HUES6 (cell line): ENCODE data around the gene OSBPL3.

Source experiments
- H3K27ac ChIP-seq: 2 replicates; pipeline ENCODE4 v1.7.0; 2013; ENCODE audit warnings: low read depth, mild to moderate bottlenecking, low read length, inconsistent platforms
- H3K27me3 ChIP-seq: 2 replicates; pipeline ENCODE4 v1.6.1; 2013; ENCODE audit warnings: low read length; ENCODE audit not compliant: control insufficient read depth, insufficient read depth
- H3K36me3 ChIP-seq: 2 replicates; pipeline ENCODE4 v1.6.1; 2013; ENCODE audit warnings: low read length; ENCODE audit not compliant: control insufficient read depth, insufficient read depth
- H3K4me1 ChIP-seq: 2 replicates; pipeline ENCODE4 v1.6.1; 2013; ENCODE audit warnings: low read length; ENCODE audit not compliant: control insufficient read depth, insufficient read depth
- H3K4me3 ChIP-seq: 2 replicates; pipeline ENCODE4 v1.5.1; 2013; ENCODE audit warnings: low read depth, low read length
- H3K9ac ChIP-seq: one replicate; pipeline ENCODE4 v1.6.1; 2013; ENCODE audit warnings: mild to moderate bottlenecking, low read length
- H3K9me3 ChIP-seq: 2 replicates; pipeline ENCODE4 v1.6.1; 2013; ENCODE audit warnings: low read depth, low read length; ENCODE audit not compliant: control insufficient read depth, insufficient read depth

The OSBPL3 gene

DNA sequence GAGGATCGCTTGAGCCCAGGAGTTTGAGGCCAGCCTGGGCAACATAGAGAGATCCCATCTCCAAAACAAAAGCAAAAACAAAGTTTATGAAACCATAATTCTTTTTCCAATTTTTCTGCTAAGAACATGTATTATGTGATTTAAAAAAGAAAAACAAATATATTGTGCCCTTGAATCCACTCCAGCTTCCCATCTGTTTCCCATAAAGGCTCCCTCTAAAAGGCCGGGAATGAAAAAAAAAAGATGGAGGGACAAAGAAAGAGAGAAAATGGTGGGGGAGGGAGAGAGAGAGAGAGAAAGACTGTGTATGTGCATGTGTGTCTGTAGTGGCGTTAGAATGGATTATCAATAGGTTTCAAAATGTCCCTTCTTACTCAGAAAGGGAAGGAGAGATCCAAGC lies 202.2 kb downstream of the OSBPL3 start:
- H3K4me1 ChIP-seq, result no peaks in the 10 kb centered on the region
- no peak overlapping the region for H3K4me3 ChIP-seq
- H3K27me3 ChIP-seq, result no peaks in the 10 kb centered on the region
- H3K27ac ChIP-seq, result no peak overlapping the region
- H3K36me3 ChIP-seq, result no peaks in the 10 kb centered on the region
- no peaks in the 10 kb centered on the region for H3K9me3 ChIP-seq
- H3K9ac ChIP-seq, result no peak overlapping the region

DNA sequence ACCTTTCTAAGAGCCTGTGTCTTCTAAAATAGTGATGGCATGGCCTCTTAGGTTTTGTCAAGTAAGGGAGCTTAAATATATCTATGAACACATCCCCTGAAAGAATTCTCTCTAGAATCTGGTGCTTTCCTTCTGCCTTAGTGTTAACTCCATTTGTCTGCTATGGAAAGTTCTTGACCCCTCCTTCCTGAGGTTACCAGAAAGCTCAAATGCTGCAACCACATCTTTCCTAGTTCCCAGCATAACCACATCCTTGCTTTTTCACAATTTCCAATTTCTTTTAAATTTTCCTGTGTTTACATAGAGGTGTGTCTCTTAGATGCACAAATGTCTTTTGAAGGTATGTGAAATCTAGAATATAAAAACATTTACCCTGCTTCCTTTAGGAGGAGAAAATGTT lies 206.3 kb downstream of the OSBPL3 start:
- no peak overlapping the region for H3K27ac ChIP-seq
- H3K4me1 ChIP-seq, result no peaks in the 10 kb centered on the region; the same call in 1 of the 2 replicates
- H3K9me3 ChIP-seq, result no peaks in the 10 kb centered on the region
- H3K4me3 ChIP-seq, result no peak overlapping the region
- H3K9ac ChIP-seq, result no peak overlapping the region
- H3K27me3 ChIP-seq, result no peaks in the 10 kb centered on the region
- H3K36me3 ChIP-seq, result no peaks in the 10 kb centered on the region

DNA sequence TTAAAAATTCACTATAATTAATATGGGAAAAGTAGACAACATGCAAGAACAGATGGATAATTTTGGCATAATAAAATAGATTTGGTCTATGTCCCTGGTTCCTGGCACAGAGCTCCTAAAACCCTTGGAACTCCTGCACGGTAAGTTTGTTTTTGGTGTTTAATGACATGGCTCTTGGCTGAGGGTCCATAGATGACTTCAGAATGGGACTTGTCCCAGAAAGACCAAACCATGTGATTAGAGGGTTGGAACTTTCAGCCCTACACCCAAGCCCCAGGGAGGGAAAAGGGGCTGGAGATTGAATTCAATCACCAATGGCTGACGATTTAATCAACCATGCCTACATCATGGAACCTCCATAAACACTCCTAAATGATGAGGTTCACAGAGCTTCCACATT lies 210.1 kb downstream of the OSBPL3 start:
- Histone ChIP-seq H3K27ac (no peak overlapping the region), H3K4me1 (no peaks in the 10 kb centered on the region; the same call in 1 of the 2 replicates), H3K9ac (no peak overlapping the region), H3K36me3 (no peaks in the 10 kb centered on the region), H3K9me3 (no peaks in the 10 kb centered on the region), H3K27me3 (no peaks in the 10 kb centered on the region), H3K4me3 (no peak overlapping the region)

DNA sequence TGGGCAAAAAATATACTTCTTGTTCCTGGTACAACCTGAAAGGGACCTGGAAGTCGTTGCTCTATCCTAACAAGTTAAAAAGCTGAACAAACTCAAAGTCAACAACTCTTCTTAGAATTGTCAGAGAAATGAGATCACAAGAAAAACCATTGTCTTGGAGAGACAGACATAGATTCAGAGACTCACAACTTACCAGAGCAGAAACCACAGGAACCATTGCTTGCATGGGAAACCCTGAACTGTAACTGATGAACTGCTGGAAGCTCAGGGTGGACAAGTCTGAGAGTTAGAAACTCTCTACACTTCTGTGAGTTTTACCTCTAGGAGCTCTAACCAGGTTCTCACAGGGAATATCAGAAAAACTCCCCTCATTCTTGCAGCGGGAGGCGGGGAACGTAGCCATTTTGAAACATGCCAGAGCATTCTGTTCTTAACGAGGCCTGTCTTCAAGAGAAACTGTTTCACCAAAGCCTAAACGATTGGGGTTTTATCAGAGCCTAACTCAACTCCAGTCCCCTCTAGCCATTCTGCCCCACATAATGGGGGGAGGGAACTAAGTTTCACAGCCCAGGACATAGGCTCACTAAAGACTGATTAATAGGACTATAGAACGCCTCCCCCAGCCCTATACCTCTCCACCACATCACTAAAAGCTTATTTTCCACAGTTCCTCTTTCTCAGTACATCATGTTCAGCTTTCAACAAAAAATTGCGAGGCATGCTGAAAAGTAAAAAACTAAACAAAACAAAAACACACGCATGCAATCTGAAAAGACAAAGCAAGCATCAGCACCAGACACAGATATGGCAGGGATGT lies 210.8 kb downstream of the OSBPL3 start:
- Histone ChIP-seq H3K27ac (no peak overlapping the region), H3K9me3 (no peaks in the 10 kb centered on the region), H3K9ac (no peak overlapping the region), H3K4me3 (no peak overlapping the region), H3K27me3 (no peaks in the 10 kb centered on the region), H3K36me3 (no peaks in the 10 kb centered on the region), H3K4me1 (no peaks in the 10 kb centered on the region; the same call in 1 of the 2 replicates)

DNA sequence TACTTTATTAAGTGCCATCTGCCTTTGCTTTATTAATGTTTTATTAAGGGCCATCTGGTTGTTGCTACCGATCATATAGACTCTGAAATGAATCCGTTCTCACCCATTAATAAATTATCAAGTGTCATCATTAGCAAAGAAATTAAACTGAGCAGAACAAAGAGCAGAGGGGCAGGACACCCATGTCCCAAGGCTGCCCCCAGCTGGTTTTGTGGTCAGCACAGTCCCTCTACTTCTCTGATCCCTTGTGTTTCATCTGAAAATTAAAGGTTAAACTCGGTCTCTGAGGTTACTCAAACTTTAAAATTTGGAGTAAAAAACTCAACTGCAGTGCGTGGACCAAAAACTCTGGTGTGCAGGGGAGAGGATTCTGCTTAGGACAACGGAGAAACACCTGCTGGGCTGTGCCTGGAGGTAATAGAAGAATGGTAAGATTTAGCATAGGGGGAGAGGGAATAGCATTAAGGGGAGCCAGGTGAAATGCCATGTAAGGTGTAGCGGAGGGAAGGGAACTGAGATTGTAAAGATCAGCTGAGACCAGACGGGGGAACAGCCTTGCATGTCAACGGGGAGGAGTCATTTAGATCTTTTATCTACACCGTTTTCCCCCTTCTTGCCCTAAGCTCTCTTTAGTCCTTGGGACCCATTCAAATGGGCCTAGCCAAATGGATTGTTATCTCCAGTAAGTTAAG lies 212.0 kb downstream of the OSBPL3 start:
- no peaks in the 10 kb centered on the region; the same call in 1 of the 2 replicates for H3K4me1 ChIP-seq
- H3K27ac ChIP-seq, result no peak overlapping the region
- no peak overlapping the region for H3K9ac ChIP-seq
- H3K36me3 ChIP-seq, result no peaks in the 10 kb centered on the region
- no peaks in the 10 kb centered on the region for H3K9me3 ChIP-seq
- no peaks in the 10 kb centered on the region for H3K27me3 ChIP-seq
- no peak overlapping the region for H3K4me3 ChIP-seq

DNA sequence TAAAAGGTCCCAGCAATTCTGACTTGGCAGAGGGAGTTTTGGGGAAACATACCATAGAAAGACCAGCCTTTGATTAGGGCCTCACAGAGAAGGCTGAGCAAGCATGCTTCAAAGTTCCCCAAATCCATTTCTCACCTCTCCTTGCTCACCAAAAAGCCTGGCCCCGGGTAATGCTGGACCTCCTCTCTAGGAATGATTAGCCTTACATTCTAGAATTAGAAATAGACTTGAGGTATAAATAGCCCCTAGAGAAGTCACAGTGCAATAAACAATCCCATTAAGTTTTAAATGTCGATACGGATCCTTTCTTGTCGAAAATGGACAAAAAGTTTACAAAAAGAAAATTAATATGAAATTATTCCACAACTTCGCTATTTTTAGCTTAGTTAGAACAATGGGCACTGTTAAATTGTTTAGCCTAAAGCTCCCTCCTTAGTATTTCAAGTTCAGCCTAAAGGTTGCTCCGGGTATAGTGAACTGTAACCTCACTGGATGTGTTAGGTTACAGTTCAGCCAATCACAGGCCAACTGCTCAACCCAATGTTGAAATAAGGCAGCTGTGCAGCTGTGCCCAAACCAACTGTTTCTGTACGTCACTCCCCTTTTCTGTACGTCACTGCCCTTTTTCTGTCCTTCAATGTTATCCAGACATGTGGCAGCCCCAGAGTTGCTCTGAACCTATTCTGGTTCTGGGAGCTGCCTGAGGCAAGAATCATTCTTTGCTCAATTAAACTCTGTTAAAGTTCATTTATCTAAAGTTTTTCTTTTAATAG lies 214.8 kb downstream of the OSBPL3 start:
- no peak overlapping the region for H3K27ac ChIP-seq
- no peak overlapping the region for H3K4me3 ChIP-seq
- H3K4me1 ChIP-seq, result no peaks in the 10 kb centered on the region; the same call in 1 of the 2 replicates
- H3K36me3 ChIP-seq, result no peaks in the 10 kb centered on the region
- no peak overlapping the region for H3K9ac ChIP-seq
- peaks cover 3% of the 10 kb centered on the region; the same call in 1 of the 2 replicates for H3K9me3 ChIP-seq
- H3K27me3 ChIP-seq, result no peaks in the 10 kb centered on the region

DNA sequence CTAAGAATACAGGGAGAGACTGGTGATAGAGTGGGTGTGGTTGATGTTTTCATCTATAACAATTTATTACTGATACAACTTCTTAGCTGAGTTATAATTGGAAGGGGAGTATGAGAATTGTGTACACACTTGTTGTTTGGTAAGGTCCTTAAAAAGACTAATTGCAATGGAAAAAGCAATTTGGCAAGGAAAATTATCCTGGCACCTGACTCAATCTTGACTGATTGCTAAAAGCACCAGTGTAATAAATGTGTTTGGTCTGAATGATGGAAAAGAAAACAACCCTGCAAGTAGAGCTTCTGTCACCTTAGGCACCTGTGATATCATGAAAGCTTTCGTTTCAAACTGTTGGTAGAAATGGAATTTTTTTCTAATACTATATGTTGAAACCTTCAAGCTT lies 216.0 kb downstream of the OSBPL3 start:
- Histone ChIP-seq H3K9me3 (peaks cover 3% of the 10 kb centered on the region; the same call in 1 of the 2 replicates), H3K4me3 (no peak overlapping the region), H3K27ac (no peak overlapping the region), H3K27me3 (peaks cover 7% of the 10 kb centered on the region), H3K36me3 (no peaks in the 10 kb centered on the region), H3K4me1 (no peaks in the 10 kb centered on the region), H3K9ac (no peak overlapping the region)

DNA sequence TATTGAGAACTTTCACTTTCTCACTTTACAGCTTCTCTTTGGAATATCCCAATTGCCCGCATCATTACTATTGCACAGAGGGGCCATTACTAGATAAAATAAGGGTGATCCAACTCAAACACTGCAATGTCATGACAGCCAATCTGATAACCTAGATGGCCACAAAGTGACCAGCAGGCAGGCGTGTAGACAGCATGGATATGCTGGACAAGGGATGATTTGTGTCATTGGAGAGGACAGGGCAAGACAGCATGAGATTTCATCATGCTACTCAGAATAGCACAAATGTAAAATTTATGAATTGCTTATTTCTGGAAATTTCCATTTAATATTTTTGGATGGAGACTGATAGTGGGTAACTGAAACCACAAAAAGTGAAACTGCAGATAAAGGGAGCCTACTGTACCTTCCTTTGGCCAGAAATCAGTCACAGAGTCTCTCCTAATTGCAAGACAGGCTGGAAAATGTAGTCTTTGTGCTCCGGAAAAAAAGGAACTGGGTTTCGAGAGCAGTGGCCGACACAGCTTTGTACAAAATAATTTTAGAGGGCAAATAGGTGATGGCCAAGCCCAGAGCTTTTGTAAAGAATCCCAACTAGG lies 216.6 kb downstream of the OSBPL3 start:
- peaks cover 3% of the 10 kb centered on the region; the same call in 1 of the 2 replicates for H3K9me3 ChIP-seq
- H3K27me3 ChIP-seq, result peaks cover 13% of the 10 kb centered on the region
- H3K36me3 ChIP-seq, result no peaks in the 10 kb centered on the region
- no peak overlapping the region for H3K4me3 ChIP-seq
- H3K4me1 ChIP-seq, result no peaks in the 10 kb centered on the region
- H3K27ac ChIP-seq, result no peak overlapping the region
- no peak overlapping the region for H3K9ac ChIP-seq

DNA sequence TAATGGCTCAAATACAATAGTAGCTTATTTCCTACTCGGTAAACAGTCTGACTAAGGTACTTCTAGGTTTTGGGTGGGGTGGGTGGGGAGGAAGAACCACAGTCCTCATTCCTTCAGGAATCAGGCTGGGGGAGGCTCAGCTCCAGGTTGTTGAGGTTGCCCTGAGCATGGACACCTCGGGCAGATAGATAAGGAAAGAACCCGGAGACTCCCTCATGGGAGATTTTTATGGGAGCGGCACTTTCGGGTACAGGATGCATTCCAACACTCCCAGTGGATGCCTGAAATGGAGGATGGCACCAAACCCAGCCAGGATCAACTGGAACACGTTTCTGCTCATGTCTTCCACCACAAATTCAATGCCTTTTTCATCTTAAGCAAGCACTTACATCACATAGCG lies 217.2 kb downstream of the OSBPL3 start:
- H3K9me3 ChIP-seq, result peaks cover 3% of the 10 kb centered on the region; the same call in 1 of the 2 replicates
- H3K36me3 ChIP-seq, result no peaks in the 10 kb centered on the region
- H3K4me3 ChIP-seq, result no peak overlapping the region
- peaks cover 20% of the 10 kb centered on the region for H3K27me3 ChIP-seq
- H3K27ac ChIP-seq, result no peak overlapping the region
- H3K9ac ChIP-seq, result no peak overlapping the region
- 0 out of 2 replicates have a peak, but pooled peaks cover 2% of the 10 kb centered on the region for H3K4me1 ChIP-seq

DNA sequence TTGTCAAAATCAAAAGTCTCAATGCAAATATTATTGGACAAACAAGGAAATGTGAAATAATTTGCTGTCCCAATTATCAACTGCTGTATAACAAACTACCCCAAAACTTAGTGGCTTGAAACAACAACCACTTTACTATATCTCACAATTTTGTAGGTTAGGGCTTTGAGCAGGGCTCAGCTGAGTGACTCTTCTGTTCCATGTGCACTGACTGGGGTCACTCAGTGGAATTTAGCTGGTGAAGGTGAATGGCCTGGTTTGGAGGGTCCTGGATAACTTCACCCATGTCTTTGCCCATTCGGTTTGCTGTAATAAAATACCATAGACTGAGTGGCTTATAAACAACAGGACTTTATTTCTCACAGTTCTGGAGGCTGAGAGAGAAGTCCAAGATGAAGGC lies 219.0 kb downstream of the OSBPL3 start:
- Histone ChIP-seq H3K9ac (no peak overlapping the region), H3K36me3 (no peaks in the 10 kb centered on the region), H3K9me3 (peaks cover 3% of the 10 kb centered on the region; the same call in 1 of the 2 replicates), H3K27ac (no peak overlapping the region), H3K27me3 (peaks cover 32% of the 10 kb centered on the region), H3K4me1 (peaks cover 5% of the 10 kb centered on the region; the same call in 1 of the 2 replicates), H3K4me3 (no peak overlapping the region)
